Right ventricle myocardium inferior (tissue), 1 donor: Measurements from ENCODE around the gene TNNI3K. TPM values are rescaled to one million over a fixed set of nuclear protein-coding genes. Genes with fewer than 3 reads are reported as not detected.
A peak's percentile ranks its signal among the peaks of the same experiment; 100 is the strongest.

Experiments used
- ATAC-seq: fragments of 200-7000 bp; cut with Tn5 transposase; one replicate; pipeline ENCODE4 v1.9.1; 2020; ENCODE audit warnings: mild to moderate bottlenecking, moderate library complexity
- DNase-seq: peaks from one replicate; pipeline ENCODE4 v3.0.0; 2021; ENCODE audit errors: missing footprints
- intact Hi-C: fragments of 100-400 bp; cut with DNase I; formaldehyde crosslinking; loops from one replicate; pipeline ENCODE4 v1.11.0; 2022
- total RNA-seq: library from RNA; stranded (reverse); fragmentation: NEBNext Ultra II Directional; extraction: Animal tissue kit (Norgen Biotek cat#: 25700); gene quantifications from one replicate; pipeline ENCODE4 v1.2.1, GENCODE V29; 2021
- donor health status: DM: no; HTN: yes; CAD: no; lungs with severe emphysema.

The TNNI3K gene
- total RNA-seq, 1 donor from 2014 or later, result 83.9 TPM

DNA sequence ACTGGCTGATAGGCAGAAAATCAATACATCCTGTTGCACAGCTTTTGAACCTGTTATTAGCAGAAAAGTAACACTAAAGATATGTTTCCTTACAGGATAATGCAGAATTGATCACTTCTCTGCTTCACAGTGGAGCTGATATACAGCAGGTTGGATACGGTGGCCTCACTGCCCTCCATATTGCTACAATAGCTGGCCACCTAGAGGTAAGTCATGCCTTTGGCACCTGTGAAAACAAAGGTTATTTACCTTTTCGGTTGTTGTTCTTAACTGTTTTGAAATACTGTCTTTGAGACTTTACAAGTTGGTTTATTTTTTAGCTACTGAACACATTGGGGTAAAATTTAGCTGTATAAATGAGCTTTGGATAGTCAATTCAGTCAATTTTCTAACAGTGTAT, 36.3 kb downstream of the TNNI3K start:
- no peak for DNase-seq
- ATAC-seq, result no peak
- intact Hi-C loops, result no loop called here

DNA sequence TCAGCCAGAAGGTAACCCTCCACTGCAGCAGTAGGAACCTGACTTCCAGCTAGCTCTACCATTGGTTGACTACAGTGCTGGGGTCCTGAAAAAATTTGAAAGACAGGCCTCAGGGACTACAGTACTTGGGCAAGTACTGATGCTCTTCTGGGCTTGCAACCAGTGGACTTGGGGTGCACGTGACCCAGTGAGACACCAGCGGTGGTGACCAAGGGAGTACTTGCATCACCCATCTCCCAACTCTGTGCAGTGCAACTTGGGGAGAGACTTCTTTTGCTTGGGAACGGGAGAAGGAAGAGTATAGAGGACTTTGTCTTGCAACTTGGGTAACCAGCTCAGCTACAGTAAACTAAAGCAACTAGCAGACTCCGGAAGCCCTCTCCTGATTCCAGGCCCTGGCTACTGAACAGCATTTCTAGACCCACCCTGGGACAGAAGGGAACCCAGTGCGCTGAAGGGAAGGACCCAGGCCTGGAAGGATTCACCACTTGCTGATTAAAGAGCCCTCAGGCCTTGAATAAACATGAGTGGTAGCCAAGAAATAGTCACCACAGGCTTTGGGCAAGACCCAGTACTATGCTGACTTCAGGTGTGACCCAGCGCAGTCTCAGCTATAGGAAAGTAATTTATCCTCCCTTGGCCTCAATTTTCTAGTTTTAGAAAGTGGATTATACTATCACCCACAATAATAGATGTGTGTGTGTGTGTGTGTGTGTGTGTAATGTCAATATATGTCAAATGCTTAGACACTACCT, 45.6 kb downstream of the TNNI3K start:
- peak; percentile 20 for ATAC-seq
- no peak for DNase-seq
- intact Hi-C loops, result no loop called here

DNA sequence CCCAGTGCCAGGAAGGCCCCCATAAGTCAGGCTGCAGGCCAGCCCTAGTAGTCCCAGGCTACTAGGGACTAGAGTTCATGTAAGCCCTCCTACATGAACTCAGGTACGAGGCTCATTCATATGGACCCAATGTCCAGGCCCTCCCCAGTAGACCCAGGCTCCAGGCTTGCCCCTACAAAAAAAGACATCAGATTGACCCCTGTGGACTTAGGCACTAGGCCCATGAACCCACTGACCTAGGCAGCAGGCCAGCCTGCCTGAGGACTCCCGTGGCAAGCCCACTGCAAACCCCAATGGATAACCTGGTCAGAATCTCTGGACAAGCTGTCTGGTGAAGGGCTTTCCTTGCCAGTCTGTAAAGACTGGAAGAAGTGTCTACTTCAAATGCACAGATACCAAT, 51.2 kb downstream of the TNNI3K start:
- ATAC-seq (no peak), DNase-seq (no peak)
- intact Hi-C loops, result no loop called here

DNA sequence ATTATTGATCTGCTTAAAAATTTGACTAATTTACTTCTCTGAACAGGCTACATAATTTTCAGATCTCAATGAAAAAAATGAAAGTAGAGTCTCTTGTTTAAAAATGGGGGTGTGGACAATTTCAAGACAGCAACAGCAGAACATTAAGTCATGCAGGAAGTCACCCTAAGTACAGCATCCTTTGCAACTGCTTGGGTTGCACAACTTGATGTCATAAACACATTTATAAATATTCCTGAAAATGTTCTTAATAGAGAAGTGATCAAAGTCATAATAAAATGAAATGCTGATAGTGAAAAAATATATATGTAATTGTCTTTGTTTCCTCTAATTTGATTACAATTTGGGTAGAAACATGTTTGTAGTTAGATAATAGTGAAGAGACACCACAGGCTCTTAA, 79.3 kb downstream of the TNNI3K start:
- DNase-seq, result no peak
- ATAC-seq, result no peak
- intact Hi-C loops, result no loop called here

DNA sequence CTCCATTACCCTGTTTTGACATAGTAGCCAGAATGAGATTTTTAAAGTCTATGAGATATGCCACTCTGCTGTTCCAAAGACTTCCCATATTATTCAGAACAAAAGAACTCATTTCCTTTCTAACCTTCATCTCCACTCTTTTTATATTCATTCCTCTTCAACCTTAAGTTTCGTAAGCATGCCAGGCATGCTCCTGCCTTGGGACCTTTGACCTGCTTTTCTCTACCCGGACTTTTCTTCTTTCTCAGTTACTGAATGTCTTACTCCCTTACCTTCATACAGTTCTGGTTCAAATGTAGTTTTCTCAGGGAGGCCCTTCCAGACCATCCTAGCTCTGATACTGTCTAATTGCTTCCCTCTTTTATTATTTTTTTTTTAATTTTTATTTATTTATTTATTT, 81.1 kb downstream of the TNNI3K start:
- intact Hi-C loops, result no loop called here
- ATAC-seq (no peak), DNase-seq (no peak)

DNA sequence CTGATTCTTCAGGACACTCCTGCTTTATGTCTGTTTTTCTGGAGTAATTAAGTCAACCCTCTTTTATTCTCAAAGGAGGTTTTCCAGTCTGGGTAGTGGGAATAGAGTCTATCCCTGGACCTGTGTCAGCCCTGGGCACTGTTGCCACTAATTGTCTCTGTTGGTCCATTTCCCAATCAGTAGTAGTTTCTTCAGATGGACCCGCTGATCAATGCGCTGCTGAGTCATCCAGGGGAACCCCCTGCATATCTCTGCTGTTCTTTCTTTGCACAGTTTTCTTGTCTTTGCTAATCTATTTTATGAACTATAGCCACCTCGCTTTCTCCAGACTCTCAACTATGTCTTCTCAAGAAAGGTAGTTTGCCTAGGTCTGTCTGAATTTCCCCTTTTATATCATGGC, 82.5 kb downstream of the TNNI3K start:
- no peak for DNase-seq
- ATAC-seq, result no peak
- intact Hi-C loops, result no loop called here

DNA sequence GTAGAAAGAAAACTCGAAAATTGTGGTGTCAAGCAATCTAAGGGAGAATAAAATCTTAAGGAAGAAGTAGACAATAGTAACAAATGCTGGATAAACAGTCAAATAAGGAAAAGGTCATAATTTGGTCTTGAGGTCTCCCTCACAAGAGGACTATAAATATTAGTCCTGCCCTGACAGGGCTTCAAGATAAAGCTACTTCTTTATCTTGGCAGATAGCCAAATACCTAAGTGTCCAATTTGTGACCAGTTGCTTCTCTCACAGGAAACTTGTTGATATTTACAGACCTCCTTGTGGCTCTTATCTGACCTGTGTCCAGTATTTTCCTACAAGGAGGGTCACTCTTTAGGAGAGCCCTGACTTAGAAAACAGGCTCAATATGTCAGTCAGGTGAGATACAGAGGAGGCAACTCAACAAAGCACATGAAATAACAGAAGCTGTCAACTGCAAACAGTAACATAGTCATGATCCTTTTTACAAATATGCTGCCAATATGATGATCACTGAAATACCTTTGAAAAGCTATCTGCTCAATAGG, 88.8 kb downstream of the TNNI3K start:
- intact Hi-C loops, result no loop called here
- DNase-seq (no peak), ATAC-seq (peak; percentile 31)

DNA sequence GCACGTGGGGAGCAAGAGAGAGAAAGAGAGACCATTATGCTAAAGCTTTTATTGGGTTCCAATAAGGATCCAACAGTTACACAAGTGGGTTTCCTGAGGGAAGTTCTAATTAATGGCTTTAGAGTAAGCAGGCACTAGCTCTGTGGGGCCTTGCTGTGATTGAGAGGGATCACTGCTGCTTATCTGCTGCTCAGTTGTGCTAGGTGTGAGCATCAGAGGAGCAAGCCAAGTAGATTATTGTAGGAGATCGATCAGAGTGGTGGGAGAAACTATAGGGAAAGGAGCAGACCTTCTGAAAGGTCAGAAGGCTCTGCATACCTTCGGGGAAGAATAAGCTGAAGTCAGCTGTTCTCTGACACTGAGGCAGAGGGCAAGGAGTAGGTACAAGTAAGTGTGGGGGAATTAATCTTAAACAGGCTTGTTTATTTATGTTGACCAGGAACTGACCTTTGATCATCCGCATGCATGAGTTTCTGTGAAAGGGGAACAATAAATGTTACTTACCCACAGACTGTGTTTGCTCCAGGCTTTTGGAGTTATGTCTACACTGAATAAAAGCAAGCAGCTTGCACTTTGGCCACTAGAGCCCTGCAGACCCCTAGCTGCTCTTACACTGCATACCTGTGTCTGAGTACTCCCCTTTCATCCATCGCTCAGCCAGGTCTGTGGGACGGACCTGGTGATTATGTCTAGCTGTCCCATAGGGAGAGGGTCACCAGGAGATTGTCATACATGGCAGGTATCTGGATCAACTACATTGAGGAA, 89.7 kb downstream of the TNNI3K start:
- DNase-seq (no peak), ATAC-seq (no peak)
- intact Hi-C loops, result no loop called here

DNA sequence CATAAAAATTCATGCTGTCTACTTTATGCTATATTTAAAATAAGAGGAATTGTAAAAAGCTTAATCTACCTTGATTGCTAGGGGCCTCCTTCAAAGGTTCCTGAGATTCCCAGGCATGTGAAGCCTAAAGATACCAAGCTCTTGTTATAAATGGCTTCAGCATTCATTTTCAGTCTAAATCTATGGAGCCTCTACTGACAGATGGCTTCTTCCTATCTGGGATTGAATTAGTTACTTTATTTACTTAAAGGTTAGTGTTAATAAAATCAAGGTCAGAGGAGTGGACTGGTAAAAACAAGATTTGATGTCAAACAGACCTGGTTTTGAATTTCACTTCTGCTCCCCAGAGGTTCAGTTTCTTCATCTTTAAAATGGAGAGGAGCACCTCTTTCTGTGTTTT, 93.7 kb downstream of the TNNI3K start:
- DNase-seq (no peak), ATAC-seq (no peak)
- intact Hi-C loops, result no loop called here

DNA sequence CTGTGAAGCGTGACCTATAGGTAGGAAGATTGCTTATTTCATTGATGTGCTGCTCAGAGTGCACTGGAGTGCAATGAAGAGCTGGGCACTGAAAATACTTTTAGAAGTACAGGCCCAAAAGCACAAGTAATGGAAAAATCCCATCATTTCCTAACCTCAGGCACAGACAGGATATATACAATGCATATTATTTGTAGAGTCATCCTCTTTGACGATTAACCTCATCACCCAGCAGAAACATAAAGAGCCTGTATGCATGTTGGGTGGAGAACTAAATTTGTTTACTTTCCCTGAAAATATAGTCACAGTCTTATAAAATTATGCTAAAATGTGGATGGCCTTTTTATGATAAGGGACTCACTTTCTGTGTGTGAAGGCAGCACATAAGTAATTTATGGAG, 98.1 kb downstream of the TNNI3K start:
- ATAC-seq (no peak), DNase-seq (no peak)
- intact Hi-C loops, result no loop called here

DNA sequence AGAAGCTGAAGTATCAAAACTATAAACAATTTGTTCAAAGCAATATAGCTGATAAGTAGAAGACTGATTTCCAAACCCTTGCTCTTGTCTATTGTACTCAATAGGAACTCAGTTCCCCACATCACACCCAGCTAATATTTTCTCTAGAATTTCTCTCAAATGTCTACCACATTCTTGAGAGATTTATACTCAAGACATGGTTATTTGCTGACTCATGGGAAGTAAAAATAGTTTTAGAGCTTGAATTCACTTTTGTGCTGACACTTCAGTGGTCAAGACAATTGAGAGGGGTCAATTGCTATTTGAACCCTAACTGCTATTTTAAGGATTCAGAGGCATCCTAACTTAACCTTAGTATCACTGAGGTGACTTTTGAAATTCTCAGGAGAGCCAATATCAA, 99.0 kb downstream of the TNNI3K start:
- no peak for DNase-seq
- intact Hi-C loops, result no loop called here
- ATAC-seq, result no peak

DNA sequence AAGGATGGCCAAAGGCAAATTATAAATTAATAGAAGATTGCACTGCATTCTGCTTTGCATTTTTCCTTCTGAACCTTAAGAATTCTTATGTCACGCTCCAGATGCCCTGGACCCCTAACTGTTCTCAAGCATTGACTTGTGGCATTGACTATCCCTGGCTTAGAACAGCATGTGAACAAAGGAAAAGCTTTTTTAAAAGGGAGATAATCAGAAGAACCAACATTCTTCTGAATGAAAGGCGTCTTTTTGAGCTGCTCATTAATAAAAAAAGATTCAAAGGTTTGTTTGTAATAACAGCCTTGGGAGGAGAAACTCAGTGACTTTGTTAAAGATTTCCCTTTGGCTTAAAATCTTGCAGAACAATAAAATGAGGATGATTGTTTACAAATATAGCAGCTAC, 105.5 kb downstream of the TNNI3K start:
- ATAC-seq (no peak), DNase-seq (no peak)
- intact Hi-C loops, result no loop called here

DNA sequence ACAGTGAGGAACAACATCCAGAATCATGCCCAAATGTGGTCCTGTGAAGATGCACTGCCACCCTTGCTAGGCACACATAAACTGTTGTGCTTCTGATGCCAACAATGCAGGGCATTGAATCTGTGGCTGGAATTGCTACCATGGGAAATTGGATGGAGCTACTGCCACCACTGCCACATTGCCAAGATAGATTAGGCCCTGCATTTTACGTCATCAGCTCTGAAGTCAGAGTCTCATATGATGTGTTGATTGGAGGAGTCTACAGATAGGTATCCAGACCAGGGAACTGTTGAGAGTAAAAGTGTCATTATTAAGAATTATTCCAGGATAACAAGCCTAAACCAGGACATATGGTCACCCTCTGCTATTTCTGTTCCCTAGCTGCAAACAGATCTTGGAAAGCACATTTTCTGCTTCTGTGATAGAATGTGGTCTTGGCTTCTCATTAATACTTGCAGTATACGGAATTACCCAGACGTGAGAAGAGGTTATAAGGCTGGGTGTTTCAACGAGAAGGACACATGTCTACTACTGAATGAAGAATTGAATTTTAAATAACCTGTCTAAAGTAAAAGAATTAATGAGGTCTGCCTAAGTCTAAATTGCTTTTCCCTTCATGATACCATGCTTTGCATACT, 106.6 kb downstream of the TNNI3K start:
- intact Hi-C loops, result no loop called here
- DNase-seq, result no peak
- peak; percentile 88 for ATAC-seq

DNA sequence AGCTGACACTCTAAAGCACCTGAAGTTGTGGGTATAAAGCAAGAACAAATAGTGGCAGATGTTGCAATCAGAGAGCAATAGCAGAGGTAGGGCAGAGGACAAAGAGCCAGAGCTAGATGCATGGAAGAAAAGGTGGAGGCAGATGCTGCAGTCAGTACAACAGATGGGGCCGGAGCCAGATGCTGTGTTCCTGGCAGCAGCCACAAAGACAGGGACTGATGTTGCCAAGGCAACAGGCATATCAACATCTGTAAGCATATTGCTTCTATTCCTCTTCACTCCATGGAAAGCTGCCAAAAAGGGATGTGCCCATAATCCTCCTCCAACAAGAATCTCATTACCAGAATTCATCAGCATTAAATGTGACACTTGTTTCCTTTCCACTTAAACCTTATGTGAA, 108.0 kb downstream of the TNNI3K start:
- intact Hi-C loops, result no loop called here
- DNase-seq (no peak), ATAC-seq (peak; percentile 39)

DNA sequence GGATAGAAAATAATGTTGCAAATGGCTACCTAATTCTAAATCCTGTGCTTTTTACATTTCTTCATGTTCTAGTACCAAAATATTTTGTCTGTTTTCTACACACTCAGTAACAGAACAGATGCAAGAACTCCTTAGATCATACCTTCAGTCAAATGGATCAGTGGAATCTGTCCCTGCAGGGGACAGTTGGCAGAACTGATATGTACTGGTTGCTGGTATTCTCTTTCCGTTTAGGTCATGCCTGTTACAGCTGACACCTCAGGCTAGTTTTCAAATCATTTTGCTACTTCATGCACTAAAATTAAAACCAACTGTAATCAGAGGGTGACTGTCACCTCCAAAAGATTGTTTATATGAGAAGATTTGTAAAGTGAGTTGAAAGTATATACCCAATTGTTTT, 109.2 kb downstream of the TNNI3K start:
- DNase-seq (no peak), ATAC-seq (no peak)
- intact Hi-C loops, result no loop called here

DNA sequence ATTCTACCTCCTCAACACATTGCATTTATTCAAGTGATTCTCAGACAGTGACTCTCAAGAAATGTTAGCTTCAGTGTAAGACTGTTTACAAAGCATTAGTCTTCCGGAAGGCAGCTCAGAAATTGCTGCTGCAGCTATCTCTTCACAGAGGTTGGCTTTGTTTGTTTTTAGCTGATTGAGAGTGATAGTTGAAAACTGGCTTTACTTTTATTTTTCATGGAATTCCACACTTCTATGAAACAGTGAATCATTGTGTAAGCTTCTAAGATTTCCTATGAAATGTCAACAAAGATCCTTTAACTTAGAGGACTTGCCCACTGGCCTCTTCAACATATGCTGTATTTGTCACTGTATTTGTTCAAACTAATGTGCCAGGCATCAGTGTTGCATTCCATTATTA, 121.3 kb downstream of the TNNI3K start:
- intact Hi-C loops, result no loop called here
- no peak for ATAC-seq
- no peak for DNase-seq

DNA sequence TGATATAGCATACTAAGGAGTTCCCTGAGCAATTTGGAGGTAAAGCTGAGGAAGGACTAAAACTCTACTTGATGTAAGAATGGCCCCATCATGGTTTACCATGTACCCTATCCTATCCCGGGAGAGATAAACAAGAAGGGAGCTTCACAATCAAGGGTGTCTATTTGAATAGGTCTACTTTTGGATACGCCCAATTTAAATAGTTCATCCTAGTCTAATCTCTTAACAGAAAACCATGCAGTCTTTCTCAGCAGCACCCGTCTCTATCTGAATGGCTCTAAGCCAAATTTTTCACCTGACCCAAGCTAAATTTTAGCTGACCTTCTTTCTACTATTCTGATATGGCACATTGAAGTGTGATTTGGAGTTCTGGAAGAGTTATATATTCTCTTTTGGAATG, 122.0 kb downstream of the TNNI3K start:
- intact Hi-C loops, result no loop called here
- no peak for DNase-seq
- ATAC-seq, result peak; percentile 45

DNA sequence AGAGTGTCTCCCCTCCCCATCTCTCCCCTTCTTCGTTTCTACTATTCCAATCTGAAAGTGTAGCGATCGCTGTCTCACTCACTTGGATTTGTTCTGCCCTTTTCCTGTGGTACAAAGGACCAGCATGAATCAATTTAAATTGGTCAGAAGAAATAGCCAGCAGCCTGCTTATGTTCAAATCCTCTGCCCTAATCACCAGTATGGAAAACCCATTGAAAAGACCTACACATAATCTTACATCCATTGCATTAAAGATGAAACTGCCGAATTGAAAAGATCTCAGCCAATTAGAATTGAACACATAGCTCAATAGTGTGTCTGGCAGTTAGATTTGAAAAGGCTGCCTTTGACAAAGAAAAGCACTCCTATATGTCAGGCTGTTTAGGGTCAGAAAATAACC, 122.6 kb downstream of the TNNI3K start:
- ATAC-seq (no peak), DNase-seq (no peak)
- intact Hi-C loops, result no loop called here

DNA sequence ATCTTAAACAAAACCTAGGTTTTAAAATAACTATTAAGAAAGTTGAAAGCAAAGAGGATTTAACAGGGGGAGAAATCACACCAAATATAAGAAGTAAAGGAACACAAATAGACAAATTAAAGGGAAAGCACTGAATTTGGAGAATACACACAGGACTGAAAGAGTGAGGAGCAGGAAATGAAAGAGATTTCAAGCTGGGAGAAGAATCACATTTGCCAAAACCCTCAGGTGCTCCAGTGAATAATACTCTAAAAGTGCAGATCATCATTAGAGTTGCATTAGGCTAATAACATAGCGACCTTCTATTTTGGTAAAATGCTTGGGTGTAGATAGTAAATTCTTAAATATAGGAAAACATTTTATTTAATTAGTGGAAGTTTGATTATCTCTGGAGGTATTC, 127.5 kb downstream of the TNNI3K start:
- DNase-seq (no peak), ATAC-seq (no peak)
- intact Hi-C loops, result loop anchor here (5.0 to 10.0 kb wide), 3 partner anchors 60 to 118 kb away; no protein-coding TSS in a partner anchor

DNA sequence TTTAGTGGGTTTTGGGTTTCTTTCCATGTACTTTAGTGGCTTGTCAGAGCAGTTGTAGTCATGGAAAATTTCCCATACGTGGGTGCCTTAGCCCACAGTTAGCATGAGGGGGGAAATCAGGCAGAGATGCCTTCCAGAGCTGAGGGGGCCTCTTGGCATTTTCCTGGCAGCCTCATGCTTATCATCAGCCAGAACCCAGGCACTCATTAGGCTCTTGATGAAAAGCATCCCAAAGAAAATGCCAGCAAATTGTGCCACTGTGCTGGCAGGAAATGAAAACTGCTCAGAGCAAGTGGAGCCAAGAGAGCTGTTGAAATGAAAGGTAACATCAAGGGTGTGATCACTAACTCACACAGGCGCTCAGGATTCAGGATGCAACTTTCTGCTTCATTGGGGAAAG, 128.0 kb downstream of the TNNI3K start:
- DNase-seq (no peak), ATAC-seq (peak; percentile 95)
- intact Hi-C loops, result loop anchor here (5.0 to 10.0 kb wide), 3 partner anchors 59 to 118 kb away; no protein-coding TSS in a partner anchor
